Muscle of leg (tissue), 11 donors: Measurements from ENCODE around the gene CSTF3. TPM values are rescaled to one million over a fixed set of nuclear protein-coding genes. Genes with fewer than 3 reads are reported as not detected.
"Not testable (repeated sequence)": the region's sequence is repeated elsewhere in the genome, so short reads cannot be mapped to it uniquely, and the experiment has no call there.

Experiments
- DNase-seq: peaks from one replicate; pipeline ENCODE4 v3.0.0; 2013
- H3K27ac ChIP-seq: one replicate; pipeline ENCODE4 v1.5.1; 2013; ENCODE audit warnings: mild to moderate bottlenecking, low read length, control low read depth
- H3K27me3 ChIP-seq: one replicate; pipeline ENCODE4 v1.6.1; 2013; ENCODE audit warnings: low read length; ENCODE audit not compliant: control insufficient read depth, insufficient read depth
- H3K36me3 ChIP-seq: one replicate; pipeline ENCODE4 v1.6.1; 2013; ENCODE audit warnings: low read length; ENCODE audit not compliant: control insufficient read depth, insufficient read depth
- H3K4me1 ChIP-seq: one replicate; pipeline ENCODE4 v1.6.1; 2013; ENCODE audit warnings: low read length; ENCODE audit not compliant: control insufficient read depth, insufficient read depth
- H3K4me3 ChIP-seq: one replicate; pipeline ENCODE4 v1.5.1; 2013; ENCODE audit warnings: low read length, control low read depth
- H3K9me3 ChIP-seq: replicated peaks from 2 replicates; pipeline ENCODE4 v1.6.1; 2013; ENCODE audit warnings: low read depth, low read length; ENCODE audit not compliant: control insufficient read depth
- WGBS: methylation state at CpG from one replicate; pipeline ENCODE4 v1.1.5; 2013; ENCODE audit warnings: missing lambda C conversion rate; ENCODE audit not compliant: insufficient coverage; 5-methylcytosine and 5-hydroxymethylcytosine counted together
- polyA plus RNA-seq, 8 donors: library from polyadenylated mRNA; unstranded; fragments of 120-200 nt; gene quantifications; one replicate each; pipeline versions ENCODE4 v1.2.1 to v1.2.3, GENCODE V29; 2013; ENCODE audit warnings: inconsistent platforms in 1 of 8, low replicate concordance in 1 of 8; ENCODE audit not compliant: insufficient read length in 8 of 8, insufficient read depth in 1 of 8
- total RNA-seq: library from RNA; stranded (reverse); fragments of 120-200 nt; gene quantifications from one replicate; pipeline ENCODE4 v1.2.4, GENCODE V29; 2013

CSTF3 gene
- total and polyA plus RNA-seq, 9 donors = 18.4 to 44.8 (median 39.4) TPM

GRCh38 chr11:33135216-33135615, 26.1 kb downstream of the CSTF3 start:
- no peaks in the 10 kb centered on the region for H3K9me3 ChIP-seq
- no peak overlapping the region for H3K4me3 ChIP-seq
- H3K4me1 ChIP-seq = no peaks in the 10 kb centered on the region
- no peaks in the 10 kb centered on the region for H3K27me3 ChIP-seq
- H3K36me3 ChIP-seq = peaks cover 2% of the 10 kb centered on the region
- DNase-seq = peak; percentile 74
- H3K27ac ChIP-seq = no peak overlapping the region
- WGBS = no CpG with 5 or more reads among the region's 1 CpG

GRCh38 chr11:33134276-33134675, 27.0 kb downstream of the CSTF3 start:
- no peak overlapping the region for H3K27ac ChIP-seq
- WGBS = no CpG with 5 or more reads among the region's 3 CpGs
- H3K36me3 ChIP-seq = no peaks in the 10 kb centered on the region
- H3K4me1 ChIP-seq = no peaks in the 10 kb centered on the region
- H3K9me3 ChIP-seq = no peaks in the 10 kb centered on the region
- H3K27me3 ChIP-seq = no peaks in the 10 kb centered on the region
- DNase-seq = no peak
- H3K4me3 ChIP-seq = no peak overlapping the region

- Histone ChIP-seq H3K4me3 (no peak overlapping the region), H3K9me3 (no peaks in the 10 kb centered on the region), H3K4me1 (no peaks in the 10 kb centered on the region), H3K27me3 (no peaks in the 10 kb centered on the region), H3K36me3 (no peaks in the 10 kb centered on the region), H3K27ac (no peak overlapping the region)
- 83% methylated on average over 1 of the region's 3 CpGs for WGBS
- no peak for DNase-seq
These were observed 27.5 kb downstream of the CSTF3 start for GRCh38 chr11:33133761-33134160.

GRCh38 chr11:33132510-33132909, 28.8 kb downstream of the CSTF3 start:
- Histone ChIP-seq H3K27ac (no peak overlapping the region), H3K36me3 (no peaks in the 10 kb centered on the region), H3K27me3 (no peaks in the 10 kb centered on the region), H3K4me1 (no peaks in the 10 kb centered on the region), H3K4me3 (no peak overlapping the region), H3K9me3 (no peaks in the 10 kb centered on the region)
- no CpG with 5 or more reads among the region's 4 CpGs for WGBS
- DNase-seq = no peak

GRCh38 chr11:33128739-33129138, 32.5 kb downstream of the CSTF3 start:
- Histone ChIP-seq H3K27me3 (no peaks in the 10 kb centered on the region), H3K9me3 (no peaks in the 10 kb centered on the region), H3K4me3 (no peak overlapping the region), H3K27ac (no peak overlapping the region), H3K4me1 (no peaks in the 10 kb centered on the region), H3K36me3 (peaks cover 2% of the 10 kb centered on the region)
- WGBS = no CpG with 5 or more reads among the region's 2 CpGs
- DNase-seq = peak; percentile 2

GRCh38 chr11:33125611-33126010, 35.7 kb downstream of the CSTF3 start:
- Histone ChIP-seq H3K4me3 (no peak overlapping the region), H3K9me3 (no peaks in the 10 kb centered on the region), H3K4me1 (no peaks in the 10 kb centered on the region), H3K27me3 (no peaks in the 10 kb centered on the region), H3K36me3 (peaks cover 2% of the 10 kb centered on the region), H3K27ac (no peak overlapping the region)
- WGBS = no CpG with 5 or more reads among the region's 3 CpGs
- DNase-seq = no peak

- Histone ChIP-seq H3K27me3 (no peaks in the 10 kb centered on the region), H3K27ac (no peak overlapping the region), H3K36me3 (peaks cover 2% of the 10 kb centered on the region), H3K4me3 (no peak overlapping the region), H3K4me1 (no peaks in the 10 kb centered on the region), H3K9me3 (no peaks in the 10 kb centered on the region)
- WGBS = 100% methylated on average over 1 of the region's 2 CpGs
- no peak for DNase-seq
These were observed 36.3 kb downstream of the CSTF3 start for GRCh38 chr11:33125025-33125424.

- H3K4me1 ChIP-seq, H3K27me3 ChIP-seq, H3K4me3 ChIP-seq, DNase-seq, H3K36me3 ChIP-seq, H3K9me3 ChIP-seq, H3K27ac ChIP-seq: not testable (repeated sequence)
- WGBS = no CpG with 5 or more reads among the region's 1 CpG
These were observed 38.6 kb downstream of the CSTF3 start for GRCh38 chr11:33122696-33123095.

GRCh38 chr11:33116535-33116934, 44.7 kb downstream of the CSTF3 start:
- no peaks in the 10 kb centered on the region for H3K9me3 ChIP-seq
- no peaks in the 10 kb centered on the region for H3K36me3 ChIP-seq
- no peak overlapping the region for H3K4me3 ChIP-seq
- H3K4me1 ChIP-seq = no peaks in the 10 kb centered on the region
- H3K27ac ChIP-seq = no peak overlapping the region
- H3K27me3 ChIP-seq = no peaks in the 10 kb centered on the region
- no peak for DNase-seq

GRCh38 chr11:33110083-33110482, 51.2 kb downstream of the CSTF3 start:
- Histone ChIP-seq H3K4me1 (peaks cover 5% of the 10 kb centered on the region), H3K9me3 (no peaks in the 10 kb centered on the region), H3K27me3 (no peaks in the 10 kb centered on the region), H3K36me3 (no peaks in the 10 kb centered on the region), H3K4me3 (no peak overlapping the region), H3K27ac (peak overlapping the region; percentile 52)
- 33% methylated on average over 1 of the region's 1 CpG for WGBS
- DNase-seq = peak; percentile 84

GRCh38 chr11:33109294-33109895, 51.9 kb downstream of the CSTF3 start:
- DNase-seq = no peak
- no peak overlapping the region for H3K4me3 ChIP-seq
- no peaks in the 10 kb centered on the region for H3K9me3 ChIP-seq
- peak overlapping the region; percentile 29 for H3K27ac ChIP-seq
- no peaks in the 10 kb centered on the region for H3K27me3 ChIP-seq
- H3K4me1 ChIP-seq = peaks cover 5% of the 10 kb centered on the region
- no peaks in the 10 kb centered on the region for H3K36me3 ChIP-seq
